ENCODE results near the gene LPAR3. TPM values are rescaled to one million over a fixed set of nuclear protein-coding genes. Genes with fewer than 3 reads are reported as not detected.

LPAR3 gene, protein sequence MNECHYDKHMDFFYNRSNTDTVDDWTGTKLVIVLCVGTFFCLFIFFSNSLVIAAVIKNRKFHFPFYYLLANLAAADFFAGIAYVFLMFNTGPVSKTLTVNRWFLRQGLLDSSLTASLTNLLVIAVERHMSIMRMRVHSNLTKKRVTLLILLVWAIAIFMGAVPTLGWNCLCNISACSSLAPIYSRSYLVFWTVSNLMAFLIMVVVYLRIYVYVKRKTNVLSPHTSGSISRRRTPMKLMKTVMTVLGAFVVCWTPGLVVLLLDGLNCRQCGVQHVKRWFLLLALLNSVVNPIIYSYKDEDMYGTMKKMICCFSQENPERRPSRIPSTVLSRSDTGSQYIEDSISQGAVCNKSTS
- total RNA-seq, result 1 to 10 TPM; 2.8 to 4.2 TPM
- long read RNA-seq, partial matches to known transcripts, result 0 of 2 reads
- long read RNA-seq, other reads (novel, unspliced or antisense), result 1 of 2 reads

DNA sequence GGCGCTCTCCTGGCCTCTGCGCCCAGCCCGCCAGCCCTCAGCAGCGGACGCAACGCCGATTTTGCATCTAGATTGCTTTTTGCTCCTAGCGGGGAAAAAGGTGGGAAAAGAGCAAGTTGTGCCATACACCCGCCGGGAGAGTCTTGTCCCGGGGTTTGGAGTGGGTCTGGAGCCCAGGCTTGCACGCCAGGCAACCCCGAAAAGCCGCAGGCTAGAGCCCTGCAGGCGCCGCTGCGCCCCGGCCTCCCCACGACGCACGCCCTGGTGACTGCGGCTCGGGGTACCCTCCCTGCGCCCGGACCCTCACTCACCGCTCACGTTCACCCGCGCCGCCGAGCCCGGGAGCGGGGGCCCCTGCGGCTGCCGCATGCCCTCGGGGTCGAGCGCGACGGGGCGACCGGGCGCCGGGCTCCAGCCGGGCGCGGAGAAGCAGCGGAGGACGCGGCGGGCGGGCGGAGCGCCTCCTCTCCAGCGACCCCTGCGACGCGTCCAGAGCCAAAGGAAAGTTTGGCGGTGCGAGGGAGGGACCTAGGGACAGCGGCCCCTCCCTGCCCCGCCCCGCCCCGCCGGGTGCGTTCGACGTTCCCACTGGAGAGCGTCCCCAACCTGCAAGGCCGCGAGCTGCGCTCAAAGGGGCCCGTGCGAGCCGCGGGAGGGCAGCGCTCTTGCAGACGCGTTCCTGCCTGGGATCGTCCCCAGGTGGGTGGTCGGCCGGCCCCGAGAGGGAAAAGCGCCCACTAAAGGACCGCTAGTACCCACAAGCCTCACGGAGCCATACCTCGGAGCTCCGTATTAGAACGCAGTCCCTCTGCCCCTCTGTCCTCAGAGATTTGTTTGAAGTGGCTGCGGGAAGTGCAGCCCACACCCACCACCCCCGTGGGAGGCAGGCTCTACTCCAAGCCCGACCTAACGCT, at the start of gene LPAR3:
Gene LPAR3, minus strand, starts transcription at position 502 of the 914 bp plus-strand sequence. CDS start 27,086 bp downstream, outside the sequence.
- DNase-seq (peak; percentile 40 to 70), ATAC-seq (peak; percentile 92)
- intact Hi-C loops (cut with DNase I, micrococcal nuclease), result no loop called here

DNA sequence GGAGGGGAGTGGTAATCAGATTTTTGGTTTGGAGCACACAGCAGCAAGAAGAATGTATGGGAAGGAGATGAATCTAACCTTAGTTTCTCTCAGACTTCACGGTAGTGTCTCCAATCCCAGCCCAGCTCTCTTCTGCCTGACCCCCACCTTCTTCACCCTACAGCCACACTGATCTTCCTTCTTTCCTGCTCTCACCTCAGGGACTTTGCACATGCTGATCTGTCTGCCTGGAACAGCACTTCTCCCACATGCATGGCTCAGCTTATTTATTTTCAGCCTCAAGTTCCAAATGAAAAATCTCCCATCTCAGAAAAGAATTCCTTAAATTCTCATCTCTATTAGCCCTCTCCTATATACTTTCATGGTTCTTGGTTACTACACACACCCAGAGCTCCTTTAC, 48.8 kb upstream of the LPAR3 start:
- ATAC-seq, result no peak
- no peak for DNase-seq
- intact Hi-C loops (cut with DNase I, micrococcal nuclease), result loop anchor here (10.0 kb wide), 2 partner anchors 83 to 313 kb away; partner anchors contain the start of gene C1orf52 (in 1 of the 2)

DNA sequence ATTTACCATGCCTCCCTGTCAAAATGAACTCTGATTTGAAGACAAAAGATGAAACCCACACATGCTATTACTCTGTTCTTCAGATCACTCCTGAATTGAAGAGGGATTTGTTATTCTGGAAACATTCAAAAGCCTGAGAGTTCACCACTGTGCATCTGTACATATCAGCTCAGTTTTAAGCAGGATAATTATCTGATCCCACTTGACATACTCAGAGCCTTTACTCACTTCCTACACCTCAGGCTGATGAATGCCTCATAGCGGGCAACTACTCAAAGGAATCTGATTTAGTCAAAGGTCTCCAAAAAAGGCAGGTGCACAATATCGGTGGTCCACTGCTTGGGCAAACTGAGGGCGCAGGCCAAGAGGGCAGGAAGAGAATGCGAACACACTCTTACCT, 47.5 kb upstream of the LPAR3 start:
- intact Hi-C loops (cut with DNase I, micrococcal nuclease), result loop anchor here (10.0 kb wide), 2 partner anchors 84 to 314 kb away; partner anchors contain the start of gene C1orf52 (in 1 of the 2)
- DNase-seq (no peak), ATAC-seq (no peak)

DNA sequence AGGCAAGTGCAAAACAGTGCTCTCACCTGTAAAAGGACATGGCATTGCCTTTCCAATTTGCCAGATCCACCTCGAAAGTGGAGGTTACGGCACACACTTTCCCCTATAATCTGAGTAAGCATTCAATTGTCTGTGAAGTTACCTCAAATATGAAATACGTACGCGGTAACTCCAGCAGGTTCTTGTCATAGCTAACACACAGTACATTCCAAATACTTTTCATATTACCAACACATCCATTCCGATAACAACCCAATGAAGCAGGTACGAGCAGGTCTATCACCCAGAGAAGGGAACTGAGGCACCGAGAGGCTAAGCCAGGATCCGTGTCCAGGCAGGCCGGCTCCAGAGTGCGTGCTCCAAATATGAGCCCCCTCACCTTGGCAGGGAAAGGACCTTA, 46.8 kb upstream of the LPAR3 start:
- ATAC-seq, result no peak
- intact Hi-C loops (cut with DNase I, micrococcal nuclease), result loop anchor here (5.0 to 10.0 kb wide), 4 partner anchors 85 to 318 kb away; partner anchors contain the start of gene C1orf52 (in 2 of the 2)
- no peak for DNase-seq

DNA sequence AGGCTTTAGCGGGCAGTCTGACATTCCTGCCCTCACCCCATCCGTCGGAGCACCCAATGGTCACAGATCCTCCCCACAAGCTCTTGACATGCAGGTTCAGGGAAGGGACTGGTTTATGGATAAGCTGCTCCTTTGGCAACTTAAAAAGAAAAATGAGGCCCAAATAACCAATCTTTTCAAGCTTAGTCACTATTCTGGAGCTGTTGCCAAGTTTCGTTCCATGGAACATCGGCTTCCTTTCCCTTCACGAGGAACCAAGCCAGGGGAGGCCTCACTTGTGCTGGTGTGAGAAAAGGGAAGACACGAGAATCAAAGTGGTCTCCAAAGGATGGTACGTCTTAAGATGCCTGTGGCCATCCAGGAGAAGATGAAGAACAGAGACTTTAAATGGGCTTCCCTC, 46.1 kb upstream of the LPAR3 start:
- no peak for DNase-seq
- intact Hi-C loops (cut with DNase I, micrococcal nuclease), result loop anchor here in 1 of 2 donors (5.0 to 10.0 kb wide), 2 partner anchors 174 to 318 kb away; partner anchors contain the start of gene C1orf52
- no peak for ATAC-seq

DNA sequence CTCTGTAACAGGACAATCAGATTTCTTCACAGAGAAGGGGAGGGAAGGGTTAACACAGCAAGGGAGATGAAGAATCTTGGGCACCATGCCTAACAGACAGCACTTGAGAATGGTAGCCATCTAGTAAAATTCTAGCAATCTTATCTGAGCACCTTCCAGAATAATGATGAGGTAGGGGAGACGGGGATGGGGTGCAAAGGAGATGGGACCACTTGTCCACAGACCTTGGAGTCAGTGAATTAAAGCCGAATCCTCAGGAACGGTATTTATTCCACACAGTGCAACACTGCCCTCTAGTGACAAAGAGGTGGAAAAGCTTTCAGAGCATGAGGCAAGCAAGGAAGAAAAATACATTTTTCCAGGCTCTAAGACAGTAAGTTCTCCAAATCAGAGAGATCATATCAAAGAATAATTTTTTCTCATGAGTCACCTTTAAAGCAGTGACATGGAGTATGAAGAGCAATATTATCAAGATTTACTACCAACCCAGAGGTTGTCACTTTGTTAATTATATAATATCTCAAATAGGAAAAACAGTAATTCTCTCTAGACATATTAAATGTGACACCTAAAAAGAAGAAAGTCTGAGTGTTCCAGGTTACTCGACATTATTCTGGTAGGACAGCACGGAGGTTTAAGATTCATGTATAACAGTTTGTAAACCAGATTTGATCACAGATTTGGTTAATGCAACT, 43.3 kb upstream of the LPAR3 start:
- DNase-seq (no peak), ATAC-seq (peak; percentile 80)
- intact Hi-C loops (cut with DNase I, micrococcal nuclease), result loop anchor here in 1 of 2 donors (5.0 to 10.0 kb wide), 2 partner anchors 171 to 321 kb away; partner anchors contain the start of gene C1orf52

DNA sequence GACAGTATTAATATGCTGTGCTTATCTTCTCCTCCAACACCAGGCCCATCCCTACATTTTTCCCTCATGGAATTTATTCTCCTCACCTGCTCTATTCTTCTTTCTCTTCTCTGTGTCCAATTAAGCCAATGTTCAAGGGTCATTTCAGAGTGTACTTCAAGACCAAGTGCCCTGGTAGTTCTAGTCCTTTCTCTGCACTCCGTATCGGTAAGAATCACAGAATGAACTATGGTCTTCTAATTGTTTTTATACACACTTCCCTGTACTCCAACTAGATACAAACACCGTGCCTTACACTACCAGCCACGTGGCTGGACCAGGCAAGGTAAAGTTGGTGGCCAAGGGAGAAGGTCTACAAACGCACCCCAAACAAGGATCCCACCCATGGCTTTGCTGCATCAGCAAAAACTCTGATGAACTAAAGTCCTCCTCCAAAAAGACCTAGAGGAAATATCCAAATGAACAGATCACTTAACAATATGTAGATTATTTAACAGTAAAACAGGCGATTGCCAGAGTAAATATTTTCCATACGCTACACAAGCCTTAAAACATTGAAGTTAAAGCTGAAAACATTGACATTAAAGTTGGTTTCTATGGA, 40.1 kb upstream of the LPAR3 start:
- ATAC-seq (no peak), DNase-seq (no peak)
- intact Hi-C loops (cut with DNase I, micrococcal nuclease), result loop anchor here in 1 of 2 donors (10.0 kb wide), 1 partner anchor 168 kb away; no protein-coding TSS in a partner anchor

DNA sequence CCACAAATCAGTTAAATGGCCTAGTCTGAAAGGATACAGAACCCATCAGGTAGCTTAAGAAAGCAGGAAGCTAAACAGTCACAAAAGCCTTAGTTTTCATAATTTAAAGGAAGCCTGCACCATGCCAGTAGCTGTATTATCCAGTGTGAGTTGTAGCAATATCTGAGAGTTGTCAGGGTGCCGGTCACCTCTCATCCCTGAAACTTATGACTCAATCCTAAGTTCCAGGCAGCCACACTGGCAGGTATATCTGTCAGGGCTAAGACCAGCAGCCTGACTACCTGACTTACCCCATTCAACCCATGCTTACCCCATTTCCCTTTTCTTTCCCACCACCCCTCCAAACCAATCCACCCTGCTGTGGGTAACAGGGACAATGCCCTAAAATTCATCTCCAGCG, 37.8 kb upstream of the LPAR3 start:
- no peak for DNase-seq
- no peak for ATAC-seq
- intact Hi-C loops (cut with DNase I, micrococcal nuclease), result loop anchor here in 1 of 2 donors (10.0 kb wide), 1 partner anchor 166 kb away; no protein-coding TSS in a partner anchor

DNA sequence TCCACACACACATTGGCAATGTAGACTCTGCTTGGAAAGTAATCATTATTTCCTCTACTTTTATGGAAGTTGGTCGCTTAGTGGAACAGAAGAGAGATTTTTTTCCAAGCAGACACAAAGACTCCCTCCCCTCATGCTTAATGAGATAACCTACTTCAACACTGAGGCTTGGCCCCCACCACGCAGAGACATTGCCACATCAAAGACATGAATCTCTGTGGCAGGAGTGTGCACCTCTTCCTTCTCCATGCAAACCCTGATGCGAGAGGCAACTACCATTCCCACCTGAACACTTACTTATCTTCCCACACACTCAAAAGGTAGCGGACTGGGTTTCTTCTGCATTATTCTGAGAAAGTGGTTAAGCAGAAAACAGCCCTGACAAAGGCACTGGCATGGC, 37.3 kb upstream of the LPAR3 start:
- intact Hi-C loops (cut with DNase I, micrococcal nuclease), result loop anchor here in 1 of 2 donors (10.0 kb wide), 1 partner anchor 166 kb away; no protein-coding TSS in a partner anchor
- no peak for ATAC-seq
- no peak for DNase-seq

DNA sequence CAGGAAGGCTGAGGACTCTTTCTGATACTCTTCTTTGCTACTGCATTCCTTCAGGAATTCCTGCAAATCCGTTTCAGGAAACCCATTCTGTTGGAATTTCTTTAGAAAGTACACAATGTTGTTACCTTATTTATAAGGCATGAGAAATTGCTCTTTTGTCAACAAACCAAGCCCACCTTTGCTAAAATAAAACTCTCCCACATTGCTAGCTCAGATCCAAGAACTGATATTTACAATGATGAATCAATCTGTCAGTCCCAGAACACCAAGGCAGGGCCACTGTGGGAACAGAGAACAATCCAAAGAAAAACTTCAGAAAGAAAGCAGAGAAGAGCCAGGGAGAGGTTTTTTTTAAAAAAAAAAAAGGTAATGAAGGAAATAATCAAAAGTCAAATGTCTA, 36.6 kb upstream of the LPAR3 start:
- intact Hi-C loops (cut with DNase I, micrococcal nuclease), result no loop called here
- DNase-seq, result no peak
- ATAC-seq, result no peak

DNA sequence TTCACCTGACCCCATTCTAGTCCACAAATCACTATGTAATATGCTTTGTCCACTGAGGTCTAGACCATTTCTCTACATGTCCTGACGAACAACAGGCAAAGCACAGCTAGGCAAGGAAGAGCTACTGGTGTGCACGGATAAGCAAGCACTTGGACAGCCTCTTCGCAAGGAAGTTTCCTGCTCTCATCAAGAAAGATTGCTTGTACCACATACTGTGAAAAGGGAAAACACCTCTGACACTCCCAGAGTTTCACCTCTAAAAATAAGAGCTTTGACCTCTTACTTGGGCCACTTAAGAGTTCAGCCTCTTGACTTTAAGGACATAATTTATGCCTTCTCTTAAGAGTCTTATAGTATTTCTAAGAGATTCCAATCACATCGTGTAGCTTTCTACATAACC, 36.0 kb upstream of the LPAR3 start:
- no peak for ATAC-seq
- intact Hi-C loops (cut with DNase I, micrococcal nuclease), result no loop called here
- no peak for DNase-seq

DNA sequence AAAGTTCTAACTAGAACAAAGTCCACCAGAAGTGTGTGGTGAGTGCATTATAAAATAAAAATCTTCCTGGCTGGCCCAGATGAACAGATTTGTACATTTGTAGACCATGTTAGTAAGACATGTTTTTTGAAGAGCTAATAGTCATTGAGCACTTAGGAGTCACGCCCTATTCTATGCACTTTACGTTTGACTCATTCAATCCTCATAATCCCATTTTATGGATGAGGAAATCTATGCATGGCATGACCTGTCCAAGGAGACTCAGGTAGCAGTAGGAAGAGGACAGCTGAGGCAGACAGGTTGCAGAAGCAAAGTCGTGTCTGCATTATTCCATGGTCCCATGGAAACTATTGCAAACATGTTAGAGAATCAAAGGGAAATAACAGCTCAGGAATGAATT, 30.3 kb upstream of the LPAR3 start:
- ATAC-seq, result peak; percentile 35
- intact Hi-C loops (cut with DNase I, micrococcal nuclease), result no loop called here
- DNase-seq, result no peak

DNA sequence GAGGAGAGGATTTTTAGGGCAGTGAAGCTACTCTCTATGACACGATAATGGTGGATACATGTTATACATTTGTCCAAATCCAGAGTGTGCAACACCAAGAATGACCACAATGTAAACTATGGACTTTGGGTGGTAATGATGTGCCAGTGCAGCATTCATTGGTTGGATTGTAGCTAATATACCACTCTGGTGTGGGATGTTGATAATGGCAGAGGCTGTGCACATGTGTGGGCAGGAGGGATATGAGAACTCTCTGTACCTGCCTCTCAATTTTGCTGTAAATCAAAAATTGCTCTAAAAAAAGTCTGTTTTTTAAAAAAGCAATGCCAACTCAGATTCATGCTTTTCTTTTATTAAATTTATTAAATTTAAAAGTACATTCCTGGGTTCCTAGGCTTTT, 27.2 kb upstream of the LPAR3 start:
- intact Hi-C loops (cut with DNase I, micrococcal nuclease), result no loop called here
- no peak for DNase-seq
- no peak for ATAC-seq

DNA sequence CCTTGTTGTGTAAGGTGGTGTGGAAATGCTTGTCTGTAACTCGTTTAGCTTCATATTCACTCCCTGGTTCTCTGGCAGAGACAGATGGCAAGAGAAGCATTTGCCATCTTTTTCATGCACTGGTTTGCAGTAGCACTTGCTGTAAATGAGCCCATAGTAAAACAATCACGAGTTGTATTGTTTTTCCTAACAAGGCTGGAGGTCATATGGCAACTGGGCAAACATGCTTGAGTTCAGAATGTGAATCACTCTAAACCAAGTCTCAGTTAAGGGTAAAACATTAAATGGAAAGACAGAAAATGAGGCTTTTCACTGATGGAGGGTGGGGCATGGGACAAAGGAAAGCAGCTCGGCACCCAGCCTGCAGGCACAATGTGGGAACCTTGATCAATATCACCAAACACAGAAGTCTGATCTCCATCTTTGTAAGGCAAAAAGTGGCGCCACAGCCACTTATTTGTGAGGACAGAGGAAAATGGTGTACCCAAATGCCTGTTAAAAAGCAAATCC, 26.5 kb upstream of the LPAR3 start:
- intact Hi-C loops (cut with DNase I, micrococcal nuclease), result no loop called here
- DNase-seq (no peak), ATAC-seq (peak; percentile 87)

DNA sequence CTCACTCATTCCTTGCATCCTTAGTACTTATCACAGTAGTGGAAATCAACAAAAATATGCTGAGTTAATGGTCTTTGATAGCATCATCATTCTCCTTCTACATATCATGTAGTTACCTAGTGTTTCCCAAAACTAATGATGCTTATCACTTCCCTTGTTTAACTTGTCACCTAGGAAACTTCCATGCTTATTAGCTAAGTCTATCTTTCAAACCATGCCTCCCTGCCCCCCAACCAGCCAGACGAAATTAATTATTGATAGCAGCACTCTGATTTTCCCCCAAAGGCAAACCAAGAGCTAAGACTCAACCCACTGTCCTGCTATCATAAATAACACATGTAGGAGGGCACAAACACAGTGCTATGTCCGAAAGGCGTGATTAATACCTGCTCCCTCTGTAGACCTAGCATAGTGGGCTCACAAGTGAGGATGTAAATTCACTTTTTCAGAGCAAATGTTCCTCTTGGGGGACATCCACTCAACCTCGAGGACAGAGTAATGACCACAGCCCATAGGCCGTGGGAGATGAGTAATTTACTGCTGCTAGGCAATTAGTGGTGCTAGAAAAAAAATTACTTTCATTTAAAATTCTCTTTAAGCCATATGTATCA, 25.8 kb upstream of the LPAR3 start:
- DNase-seq (no peak), ATAC-seq (no peak)
- intact Hi-C loops (cut with DNase I, micrococcal nuclease), result no loop called here

DNA sequence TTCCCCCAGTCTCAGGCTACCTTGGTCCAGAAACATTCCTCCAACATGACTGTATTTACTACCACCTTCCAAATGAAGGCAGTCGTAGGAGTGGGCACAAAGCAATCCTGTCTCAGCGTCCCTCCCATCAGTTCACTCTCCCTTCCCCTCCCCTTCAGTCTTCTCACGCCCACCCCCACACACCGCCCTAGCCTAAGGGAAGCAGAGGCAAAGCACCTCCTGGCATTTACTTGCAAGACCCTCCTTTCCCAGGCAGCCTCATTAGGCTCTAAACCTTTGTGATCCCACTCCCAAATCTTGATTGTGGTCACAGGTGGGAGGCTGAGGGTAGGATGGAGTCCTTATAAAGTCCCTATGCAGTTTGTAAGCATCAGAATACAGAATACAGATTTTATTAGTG, 23.9 kb upstream of the LPAR3 start:
- no peak for DNase-seq
- intact Hi-C loops (cut with DNase I, micrococcal nuclease), result no loop called here
- ATAC-seq, result no peak

DNA sequence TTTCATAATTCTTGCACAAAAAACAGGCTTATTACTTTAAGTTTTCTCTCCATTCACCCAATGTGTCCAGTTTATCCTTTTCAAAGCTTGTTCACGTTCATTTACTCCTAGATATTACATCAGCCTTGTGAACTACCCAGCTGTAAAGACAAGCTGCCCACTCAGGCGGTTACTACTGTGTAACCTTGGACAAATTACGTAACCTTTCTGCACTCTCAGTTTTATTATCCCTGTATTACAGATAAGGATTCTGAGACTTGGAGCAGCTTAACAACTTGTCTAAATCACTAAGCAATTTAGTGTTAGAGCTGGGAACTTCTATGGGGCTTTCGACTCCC, 20.5 kb upstream of the LPAR3 start:
- ATAC-seq (peak; percentile 100), DNase-seq (peak in 1 of 2 donors; percentile 10)
- intact Hi-C loops (cut with DNase I, micrococcal nuclease), result no loop called here
